GM12878 (cell line): Measurements from ENCODE around the gene SPOCK1. TPM values are rescaled to one million over a fixed set of nuclear protein-coding genes. Genes with fewer than 3 reads are reported as not detected.

Experiments used
- ATAC-seq: fragments of 200-7000 bp; cut with Tn5 transposase; 3 replicates; pipeline ENCODE4 v1.9.1; 2020; ENCODE audit warnings: mild to moderate bottlenecking, moderate library complexity
- BruUV-seq: library from RNA; stranded (reverse); fragments of 400-500 nt; replicated peaks from 2 replicates; lab custom pipeline; 2021; lab: Mats Ljungman, UMichigan
- CTCF ChIA-PET: fragments of 300-600 bp; sonication (Branson Sonifier 250); formaldehyde crosslinking; extraction: SDS; loops from one replicate; lab custom pipeline; 2021; ENCODE audit warnings: inconsistent platforms; lab: Yijun Ruan, JAX
- POLR2A ChIA-PET: fragments of 350-600 bp; formaldehyde crosslinking; extraction: SDS; loops from one replicate; lab custom pipeline; 2021; ENCODE audit warnings: inconsistent platforms; lab: Charles Lee
- RAD21 ChIA-PET: fragments of 300-600 bp; sonication (Branson Sonifier 250); formaldehyde crosslinking; loops from one replicate; lab custom pipeline; 2023; ENCODE audit warnings: antibody characterized with exemption; ENCODE audit not compliant: unreplicated experiment; lab: Charles Lee
- SMC1A ChIA-PET: fragments of 300-600 bp; sonication (Branson Sonifier 250); formaldehyde crosslinking; loops from one replicate; lab custom pipeline; 2023; ENCODE audit not compliant: unreplicated experiment, uncharacterized antibody; lab: Charles Lee
- DNase-seq: peaks from one replicate; pipeline ENCODE4 v3.0.0-alpha.2; 2011; ENCODE audit warnings: low read depth, low spot score
- FAIRE-seq: peaks from 3 replicates; lab custom pipeline; 2011; peaks lifted over from hg19 to GRCh38; lab: Jason Lieb, UNC
- H2AFZ ChIP-seq: 2 replicates; pipeline ENCODE4 v1.6.0; 2011; ENCODE audit warnings: low read depth, low read length, control low read depth; ENCODE audit not compliant: control insufficient read depth
- H3K27ac ChIP-seq: 2 replicates; pipeline ENCODE4 v1.5.1; 2011; ENCODE audit warnings: control low read depth; ENCODE audit not compliant: control insufficient read depth, insufficient read depth
- H3K27me3 ChIP-seq, 2 experiments: replicated peaks in 1 of 2; 2 replicates each; pipeline versions ENCODE4 v1.6.0 to v1.6.1; 2011; ENCODE audit warnings: low read length in 1 of 2; ENCODE audit not compliant: control insufficient read depth in 2 of 2, insufficient read depth in 2 of 2
- H3K36me3 ChIP-seq, 2 experiments: 2 replicates each; pipeline ENCODE4 v1.5.1; 2011; ENCODE audit warnings: low read length in 1 of 2; ENCODE audit not compliant: control insufficient read depth in 2 of 2, insufficient read depth in 2 of 2
- H3K4me1 ChIP-seq: 2 replicates; pipeline ENCODE4 v1.6.1; 2011; ENCODE audit warnings: mild to moderate bottlenecking, low read length, moderate library complexity, mixed read lengths; ENCODE audit not compliant: control insufficient read depth, insufficient read depth
- H3K4me2 ChIP-seq: 2 replicates; pipeline ENCODE4 v1.6.0; 2011; ENCODE audit warnings: control low read depth; ENCODE audit not compliant: control insufficient read depth, insufficient read depth
- H3K4me3 ChIP-seq: fragments of 200-600 bp; sonication (generic); 2 replicates; pipeline ENCODE4 v1.5.1; 2016
- H3K79me2 ChIP-seq: 2 replicates; pipeline ENCODE4 v1.6.0; 2011; ENCODE audit warnings: low read length; ENCODE audit not compliant: control insufficient read depth, insufficient read depth
- H3K9ac ChIP-seq: 2 replicates; pipeline ENCODE4 v1.8.0; 2011; ENCODE audit warnings: low read length, control low read depth, mixed read lengths; ENCODE audit not compliant: control insufficient read depth, insufficient read depth
- H3K9me3 ChIP-seq: replicated peaks from 3 replicates; pipeline ENCODE4 v1.5.1; 2011; ENCODE audit warnings: mild to moderate bottlenecking, low read length; ENCODE audit not compliant: control insufficient read depth, insufficient read depth
- H4K20me1 ChIP-seq: 2 replicates; pipeline ENCODE4 v1.6.0; 2011; ENCODE audit not compliant: control insufficient read depth, insufficient read depth
- GABPA ChIP-seq: IDR thresholded peaks from 2 replicates; pipeline ENCODE4 v1.6.1; 2014; ENCODE audit warnings: antibody characterized with exemption, low read depth, mild to moderate bottlenecking, inconsistent platforms
- IRF4 ChIP-seq: IDR thresholded peaks from 2 replicates; pipeline ENCODE4 v1.6.1; 2011; ENCODE audit warnings: low read depth, low read length
- LARP7 ChIP-seq: fragments of 450-650 bp; IDR thresholded peaks from 2 replicates; pipeline ENCODE4 v1.6.1; 2017; ENCODE audit warnings: mild to moderate bottlenecking
- PKNOX1 ChIP-seq: fragments of 450-650 bp; IDR thresholded peaks from 2 replicates; pipeline ENCODE4 v1.6.1; 2016; ENCODE audit warnings: mild to moderate bottlenecking
- RAD21 ChIP-seq: IDR thresholded peaks from 2 replicates; pipeline ENCODE4 v1.6.1; 2011; ENCODE audit warnings: mild to moderate bottlenecking, low read depth, low read length, moderate library complexity; ENCODE audit not compliant: insufficient read depth
- RAD51 ChIP-seq: fragments of 450-650 bp; IDR thresholded peaks from 2 replicates; pipeline ENCODE4 v1.6.1; 2016; ENCODE audit warnings: moderate library complexity, mild to moderate bottlenecking, inconsistent platforms
- ZBTB33 ChIP-seq: fragments of 450-650 bp; IDR thresholded peaks from 2 replicates; pipeline ENCODE4 v1.6.1; 2017; ENCODE audit warnings: mild to moderate bottlenecking
- ZNF592 ChIP-seq: fragments of 450-650 bp; IDR thresholded peaks from 2 replicates; pipeline ENCODE4 v1.6.1; 2017; ENCODE audit warnings: mild to moderate bottlenecking, moderate library complexity
- ZSCAN29 ChIP-seq: fragments of 450-650 bp; IDR thresholded peaks from 2 replicates; pipeline ENCODE4 v1.6.1; 2017; ENCODE audit warnings: mild to moderate bottlenecking, moderate library complexity
- WGBS: methylation state at CpG from one replicate; pipeline ENCODE4 v1.1.6; 2016; ENCODE audit warnings: low lambda C conversion rate; ENCODE audit not compliant: insufficient replicate concordance, insufficient coverage; ENCODE audit errors: missing lambda C conversion rate; 5-methylcytosine and 5-hydroxymethylcytosine counted together
- in situ Hi-C: fragments of 300-500 bp; cut with MboI; formaldehyde crosslinking; loops from 9 replicates; pipeline ENCODE4 v1.14.3; 2018; ENCODE audit warnings: mixed read lengths
- intact Hi-C: fragments of 100-400 bp; cut with micrococcal nuclease; formaldehyde crosslinking; loops from one replicate; pipeline ENCODE4 v1.14.2; 2022; ENCODE audit not compliant: unreplicated experiment
- polyA plus RNA-seq, 11 experiments: library from polyadenylated mRNA; depleted of rRNA in 4 of 11; unstranded in 6 of 11; stranded (reverse) in 5 of 11; fragments of >200 nt; fragmentation: Nextera tagmentation in 4 of 11; fragmentation: Illumina TruSeq in 1 of 11; extraction: Ambion mirVana in 4 of 11; extraction: Trizol in 1 of 11; gene quantifications; 1 replicate in 1 of 11; 2 replicates in 10 of 11; pipeline versions ENCODE4 v1.2.1 to v1.2.3, GENCODE V29; 2011 to 2016; ENCODE audit warnings: inconsistent platforms in 2 of 11, missing spikeins in 2 of 11, low read depth in 1 of 11
- total RNA-seq, 4 experiments: library from RNA; depleted of rRNA in 3 of 4; stranded (reverse); fragments of >200 nt in 3 of 4; fragmentation: Illumina TruSeq in 1 of 4; extraction: Trizol in 1 of 4; gene quantifications; 2 replicates each; pipeline versions ENCODE4 v1.2.1 to v1.2.3, GENCODE V29; 2013 to 2021

Gene SPOCK1
- total and polyA plus RNA-seq, 10 of the 15 experiments (the other 5 are each of a cell fraction or from before 2014, with no cell fraction given), result 0.06 to 0.68 (median 0.25) TPM; not detected in 3

- Histone ChIP-seq H3K36me3 (no peaks in the 10 kb centered on the region), H3K27ac (no peak overlapping the region), H3K4me3 (no peak overlapping the region), H3K9ac (no peak overlapping the region), H3K27me3 (peaks cover 0 to 1% of the 10 kb centered on the region in 2 experiments; a peak in 1 of 4 replicates), H3K4me2 (no peak overlapping the region), H3K9me3 (no peaks in the 10 kb centered on the region), H4K20me1 (no peaks in the 10 kb centered on the region), H3K4me1 (no peaks in the 10 kb centered on the region), H2AFZ (no peak overlapping the region), H3K79me2 (no peaks in the 10 kb centered on the region)
- no TSS peak for BruUV-seq
- intact Hi-C loops, result no loop called here
- ATAC-seq (no peak), FAIRE-seq (no peak), DNase-seq (no peak)
- in situ Hi-C loops, result no loop called here
- ChIA-PET RAD21 (no interaction called here), POLR2A (no interaction called here), CTCF (no interaction called here), SMC1A (no interaction called here)
- 7% methylated on average over 5 of the region's 5 CpGs for WGBS
- TF ChIP-seq LARP7, result no peak
- no peak for TF ChIP-seq RAD51
- no peak for TF ChIP-seq GABPA
- TF ChIP-seq ZSCAN29, result no peak
Measured at GRCh38 chr5:137470111-137470920, 28.8 kb downstream of the SPOCK1 start.

GRCh38 chr5:137466889-137467288, 32.2 kb downstream of the SPOCK1 start:
- no peaks in the 10 kb centered on the region for H3K36me3 ChIP-seq
- intact Hi-C loops (no loop called here), in situ Hi-C loops (no loop called here)
- FAIRE-seq, result no peak
- no peaks in the 10 kb centered on the region for H4K20me1 ChIP-seq
- H3K4me3 ChIP-seq, result no peak overlapping the region
- no peak overlapping the region for H3K27ac ChIP-seq
- no peak overlapping the region for H2AFZ ChIP-seq
- no peaks in the 10 kb centered on the region for H3K79me2 ChIP-seq
- ChIA-PET SMC1A (no interaction called here), RAD21 (no interaction called here), CTCF (interaction anchor here (0.6 kb wide), 1 partner anchor 89 kb away, joined by 3 read pairs; no protein-coding TSS in a partner anchor), POLR2A (no interaction called here)
- no TSS peak for BruUV-seq
- no peaks in the 10 kb centered on the region for H3K4me1 ChIP-seq
- 0% methylated on average over 3 of the region's 3 CpGs for whole genome bisulfite sequencing
- no peak for ATAC-seq
- H3K27me3 ChIP-seq, result peaks cover 0 to 1% of the 10 kb centered on the region in 2 experiments; a peak in 2 of 4 replicates
- no peaks in the 10 kb centered on the region for H3K9me3 ChIP-seq
- no peak for DNase-seq
- H3K9ac ChIP-seq, result no peak overlapping the region
- H3K4me2 ChIP-seq, result no peak overlapping the region
- no peak for TF ChIP-seq IRF4
- no peak for TF ChIP-seq RAD21
- TF ChIP-seq PKNOX1, result no peak
- TF ChIP-seq ZBTB33, result no peak
- no peak for TF ChIP-seq ZNF592
